ENCODE measurements around the gene MEDAG.

- TF ChIP-seq POLR2AphosphoS5 (IDR thresholded peaks at IDR 0.05; ENCODE audit: low read depth, low read length) (no peak), POLR2A (IDR thresholded peaks at IDR 0.05; ENCODE audit: low read depth, low read length) (no peak), TAF1 (IDR thresholded peaks at IDR 0.05; ENCODE audit: low read depth, low read length) (no peak), PAX5 (IDR thresholded peaks at IDR 0.05; ENCODE audit: insufficient read depth, low read length, severe bottlenecking) (no peak)
Observed at GRCh38 chr13:30864433-30865122, 41.5 kb upstream of the MEDAG start.
